ENCODE measurements around the gene ABHD14A. TPM values are rescaled to one million over a fixed set of nuclear protein-coding genes. Genes with fewer than 3 reads are reported as not detected.

ABHD14A gene
- total RNA-seq, 1 donor, result 18.8 TPM

DNA sequence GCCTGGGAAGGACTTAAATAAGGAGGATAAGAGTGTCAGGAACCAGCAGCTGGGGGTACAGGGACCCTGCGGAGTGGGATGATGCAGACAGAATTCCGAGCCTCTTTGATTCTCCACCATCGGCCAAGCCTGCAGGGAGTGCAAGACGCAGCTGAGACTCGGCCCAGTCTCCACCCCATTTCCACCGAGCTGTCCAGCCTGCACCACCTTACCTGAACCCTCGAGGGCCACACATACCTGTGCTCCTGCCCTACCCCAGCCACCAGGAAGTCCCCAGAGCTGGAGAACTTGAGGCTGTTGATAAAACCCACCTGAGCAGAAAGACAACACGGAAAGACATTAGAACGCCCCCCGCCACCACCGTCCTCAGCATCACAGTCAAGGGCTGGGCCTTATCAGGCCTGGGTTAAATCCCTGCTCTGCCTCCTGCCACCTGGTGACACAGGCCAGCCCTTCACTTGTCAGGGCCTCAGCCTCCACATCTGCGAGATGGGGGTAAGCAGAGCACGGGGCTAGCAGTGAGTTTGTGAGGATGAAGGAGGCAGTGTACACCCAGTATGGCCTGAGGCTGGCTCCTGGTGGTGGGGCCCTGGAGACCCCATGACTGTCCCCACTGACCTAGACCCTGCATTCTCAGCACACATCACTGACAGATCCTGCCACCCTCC, 41.3 kb upstream of the ABHD14A start:
- H2AFZ ChIP-seq (ENCODE audit: low read length), result no peak overlapping the region
- TF ChIP-seq, protein P1, sequence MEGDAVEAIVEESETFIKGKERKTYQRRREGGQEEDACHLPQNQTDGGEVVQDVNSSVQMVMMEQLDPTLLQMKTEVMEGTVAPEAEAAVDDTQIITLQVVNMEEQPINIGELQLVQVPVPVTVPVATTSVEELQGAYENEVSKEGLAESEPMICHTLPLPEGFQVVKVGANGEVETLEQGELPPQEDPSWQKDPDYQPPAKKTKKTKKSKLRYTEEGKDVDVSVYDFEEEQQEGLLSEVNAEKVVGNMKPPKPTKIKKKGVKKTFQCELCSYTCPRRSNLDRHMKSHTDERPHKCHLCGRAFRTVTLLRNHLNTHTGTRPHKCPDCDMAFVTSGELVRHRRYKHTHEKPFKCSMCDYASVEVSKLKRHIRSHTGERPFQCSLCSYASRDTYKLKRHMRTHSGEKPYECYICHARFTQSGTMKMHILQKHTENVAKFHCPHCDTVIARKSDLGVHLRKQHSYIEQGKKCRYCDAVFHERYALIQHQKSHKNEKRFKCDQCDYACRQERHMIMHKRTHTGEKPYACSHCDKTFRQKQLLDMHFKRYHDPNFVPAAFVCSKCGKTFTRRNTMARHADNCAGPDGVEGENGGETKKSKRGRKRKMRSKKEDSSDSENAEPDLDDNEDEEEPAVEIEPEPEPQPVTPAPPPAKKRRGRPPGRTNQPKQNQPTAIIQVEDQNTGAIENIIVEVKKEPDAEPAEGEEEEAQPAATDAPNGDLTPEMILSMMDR (IDR thresholded peaks at IDR 0.05; ENCODE audit: extremely low read depth, low read depth, low read length), result no peak

DNA sequence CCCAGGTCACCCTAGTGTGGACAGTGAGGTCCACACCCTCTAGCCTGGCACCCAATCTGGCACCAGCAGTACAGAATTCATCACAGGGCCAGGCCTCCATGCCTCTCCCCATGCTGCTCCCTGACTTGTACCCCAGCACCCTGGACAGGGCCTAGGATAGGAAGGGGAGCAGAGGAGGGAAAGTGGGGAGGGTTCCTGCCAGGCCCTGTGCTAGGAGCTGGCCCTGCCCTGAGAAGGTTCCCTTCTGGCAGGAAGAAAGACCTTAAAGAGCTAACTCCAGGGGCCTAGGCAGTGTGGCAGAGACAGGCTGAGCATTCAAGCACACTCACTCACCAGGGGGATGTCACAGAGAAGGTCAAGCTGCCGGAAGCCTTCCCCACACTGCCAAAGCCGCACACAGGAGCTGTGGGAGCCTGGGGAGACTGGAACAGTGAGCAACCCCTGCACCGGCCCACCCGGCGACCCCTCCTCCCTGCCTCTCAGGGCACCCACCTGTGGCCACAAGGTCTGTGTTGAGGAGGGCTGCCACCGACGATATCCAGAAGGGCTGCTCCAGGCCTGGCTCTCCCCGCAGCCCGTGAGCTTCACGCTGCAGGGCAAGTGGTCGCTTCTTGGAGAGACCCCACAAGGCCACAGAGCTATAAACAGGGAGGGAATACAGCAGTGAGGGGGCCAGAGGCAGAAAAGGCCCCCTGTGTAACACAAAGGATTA, 40.6 kb upstream of the ABHD14A start:
- H4K20me1 ChIP-seq (ENCODE audit: insufficient read depth, low read length), result peaks cover 5% of the 10 kb centered on the region
- H3K27ac ChIP-seq (ENCODE audit: low read depth, low read length), result no peak overlapping the region
- H3K4me1 ChIP-seq (ENCODE audit: insufficient read depth, low read length), result no peaks in the 10 kb centered on the region
- no peak overlapping the region for H3K4me3 ChIP-seq (ENCODE audit: insufficient read depth, low read length)
- H3K4me2 ChIP-seq (ENCODE audit: insufficient read depth, low read length), result no peak overlapping the region
- TF ChIP-seq, protein P1 (IDR thresholded peaks at IDR 0.05; ENCODE audit: extremely low read depth, low read depth, low read length), result no peak
- no peak overlapping the region for H2AFZ ChIP-seq (ENCODE audit: low read length)
- no peaks in the 10 kb centered on the region for H3K9me3 ChIP-seq (ENCODE audit: low read depth, low read length)
- H3K27me3 ChIP-seq (ENCODE audit: insufficient read depth, low read length), result no peaks in the 10 kb centered on the region
- peaks cover 14% of the 10 kb centered on the region for H3K79me2 ChIP-seq (ENCODE audit: insufficient read depth, low read length)
- DNase-seq (ENCODE audit: insufficient read length, low spot score, missing footprints), result peak; percentile 75
- peaks cover 48% of the 10 kb centered on the region for H3K36me3 ChIP-seq (ENCODE audit: insufficient read depth, low read length)

More for the DNA sequence above, 41.3 kb upstream of the ABHD14A start:
- Histone ChIP-seq H3K27me3 (ENCODE audit: insufficient read depth, low read length) (no peaks in the 10 kb centered on the region), H3K4me3 (ENCODE audit: insufficient read depth, low read length) (no peak overlapping the region), H3K9me3 (ENCODE audit: low read depth, low read length) (no peaks in the 10 kb centered on the region), H4K20me1 (ENCODE audit: insufficient read depth, low read length) (peaks cover 2% of the 10 kb centered on the region), H3K79me2 (ENCODE audit: insufficient read depth, low read length) (peaks cover 7% of the 10 kb centered on the region), H3K36me3 (ENCODE audit: insufficient read depth, low read length) (peaks cover 42% of the 10 kb centered on the region), H3K4me2 (ENCODE audit: insufficient read depth, low read length) (no peak overlapping the region), H3K27ac (ENCODE audit: low read depth, low read length) (no peak overlapping the region), H3K4me1 (ENCODE audit: insufficient read depth, low read length) (no peaks in the 10 kb centered on the region)
- peak; percentile 66 for DNase-seq (ENCODE audit: insufficient read length, low spot score, missing footprints)

DNA sequence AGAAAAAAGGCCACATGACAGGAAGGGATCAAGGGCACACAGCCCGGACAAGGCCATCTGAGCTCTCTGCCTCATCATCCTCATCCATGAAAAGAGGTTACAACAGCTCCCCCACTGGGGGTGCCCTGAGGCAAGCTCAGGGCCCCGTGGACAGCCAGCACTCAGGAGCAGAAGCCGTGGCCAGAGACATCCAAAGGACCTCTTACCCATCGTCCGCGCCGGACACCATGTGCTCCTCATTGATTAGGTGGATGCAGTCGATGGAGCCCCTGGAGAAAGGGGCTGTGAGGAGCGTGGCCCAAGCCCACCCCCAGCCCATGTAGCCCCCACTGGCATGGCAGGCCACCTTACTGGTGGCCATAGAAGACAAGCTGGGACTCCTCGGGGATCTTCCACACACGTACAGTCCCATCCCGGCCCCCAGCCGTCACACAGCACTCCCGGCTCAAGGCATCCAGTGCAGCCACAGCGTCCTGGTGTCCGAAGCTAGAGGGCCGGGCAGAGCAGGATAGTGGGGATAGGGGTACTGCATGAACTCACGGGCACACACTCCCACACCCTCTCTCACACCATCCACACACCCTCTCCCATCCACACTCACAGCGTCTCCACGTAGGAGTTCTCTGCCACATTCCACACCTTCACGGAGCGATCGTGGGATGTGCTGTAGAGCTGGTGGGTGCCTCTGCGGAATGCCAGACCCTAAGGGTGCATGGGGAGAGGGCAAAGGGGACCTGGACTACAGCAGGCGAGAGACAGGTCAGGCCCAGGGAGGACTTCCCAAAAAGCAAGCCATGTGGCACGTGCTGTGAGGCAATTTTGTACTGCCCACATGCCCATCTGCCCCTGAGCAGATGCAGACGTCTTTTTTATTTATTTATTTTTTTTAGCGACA, 39.6 kb upstream of the ABHD14A start:
- no peak overlapping the region for H3K4me3 ChIP-seq (ENCODE audit: insufficient read depth, low read length)
- no peaks in the 10 kb centered on the region for H3K4me1 ChIP-seq (ENCODE audit: insufficient read depth, low read length)
- no peak overlapping the region for H3K4me2 ChIP-seq (ENCODE audit: insufficient read depth, low read length)
- H3K36me3 ChIP-seq (ENCODE audit: insufficient read depth, low read length), result peaks cover 51% of the 10 kb centered on the region
- peaks cover 23% of the 10 kb centered on the region for H3K79me2 ChIP-seq (ENCODE audit: insufficient read depth, low read length)
- H2AFZ ChIP-seq (ENCODE audit: low read length), result no peak overlapping the region
- peaks cover 7% of the 10 kb centered on the region for H4K20me1 ChIP-seq (ENCODE audit: insufficient read depth, low read length)
- DNase-seq (ENCODE audit: insufficient read length, low spot score, missing footprints), result peak; percentile 54
- H3K9me3 ChIP-seq (ENCODE audit: low read depth, low read length), result no peaks in the 10 kb centered on the region
- TF ChIP-seq, protein P1 (IDR thresholded peaks at IDR 0.05; ENCODE audit: extremely low read depth, low read depth, low read length), result no peak
- H3K27me3 ChIP-seq (ENCODE audit: insufficient read depth, low read length), result no peaks in the 10 kb centered on the region
- no peak overlapping the region for H3K27ac ChIP-seq (ENCODE audit: low read depth, low read length)
